Epithelial cell of proximal tubule (primary cell): Measurements from ENCODE around the gene B3GLCT. TPM values are rescaled to one million over a fixed set of nuclear protein-coding genes. Genes with fewer than 3 reads are reported as not detected.
A peak's percentile ranks its signal among the peaks of the same experiment; 100 is the strongest.

ENCODE experiments used
- DNase-seq: peaks from one replicate; pipeline ENCODE4 v3.0.0-alpha.2; 2011; ENCODE audit warnings: low read depth
- H3K4me3 ChIP-seq: 2 replicates; pipeline ENCODE4 v1.5.1; 2011; ENCODE audit warnings: low read depth, mild to moderate bottlenecking, low read length
- CTCF ChIP-seq: conservative IDR thresholded peaks from 2 replicates; pipeline ENCODE4 v1.5.1; 2012; ENCODE audit warnings: low read depth, mild to moderate bottlenecking, low read length
- total RNA-seq: library from RNA; depleted of rRNA; stranded (reverse); fragments of >200 nt; gene quantifications from 2 replicates; pipeline ENCODE4 v1.2.3, GENCODE V29; 2015

Gene B3GLCT
- total RNA-seq, 1 donor from 2014 or later: 5.8 TPM

GRCh38 chr13:31199527-31199848, 287 bp upstream of the B3GLCT start:
- DNase-seq: no peak
- no peak for TF ChIP-seq CTCF
- peak overlapping the region; percentile 77 for H3K4me3 ChIP-seq

GRCh38 chr13:31200637-31200971, 829 bp downstream of the B3GLCT start:
- H3K4me3 ChIP-seq: peak overlapping the region; percentile 77
- TF ChIP-seq CTCF: no peak
- no peak for DNase-seq

- no peak for DNase-seq
- H3K4me3 ChIP-seq: peak overlapping the region; percentile 77
- no peak for TF ChIP-seq CTCF
Observed at GRCh38 chr13:31201341-31202031, 1.7 kb downstream of the B3GLCT start.

- H3K4me3 ChIP-seq: no peak overlapping the region
- no peak for TF ChIP-seq CTCF
- DNase-seq: peak; percentile 41
Observed at GRCh38 chr13:31204592-31204991, 4.8 kb downstream of the B3GLCT start.

- no peak for TF ChIP-seq CTCF
- H3K4me3 ChIP-seq: no peak overlapping the region
- no peak for DNase-seq
Observed at GRCh38 chr13:31207661-31208552, 8.1 kb downstream of the B3GLCT start.

GRCh38 chr13:31208559-31209122, 8.9 kb downstream of the B3GLCT start:
- no peak overlapping the region for H3K4me3 ChIP-seq
- no peak for TF ChIP-seq CTCF

More at GRCh38 chr13:31208559-31209122, 8.9 kb downstream of the B3GLCT start:
- no peak for DNase-seq
